Panc1 (cell line): ENCODE measurements around the gene STARD13. TPM values are rescaled to one million over a fixed set of nuclear protein-coding genes. Genes with fewer than 3 reads are reported as not detected.

ENCODE experiments used
- ATAC-seq: fragments of 200-7000 bp; cut with Tn5 transposase; 2 replicates; pipeline ENCODE4 v1.9.1; 2020; ENCODE audit warnings: mild to moderate bottlenecking, moderate library complexity
- BruUV-seq: library from RNA; stranded (reverse); fragments of 400-500 nt; replicated peaks from 2 replicates; lab custom pipeline; 2021; lab: Mats Ljungman, UMichigan
- CTCF ChIA-PET: fragments of 300-600 bp; sonication (Branson Sonifier 250); formaldehyde crosslinking; loops from one replicate; lab custom pipeline; 2022; ENCODE audit warnings: antibody characterized with exemption; lab: Charles Lee
- POLR2A ChIA-PET: fragments of 300-600 bp; sonication (Branson Sonifier 250); formaldehyde crosslinking; loops from one replicate; lab custom pipeline; 2022; ENCODE audit warnings: antibody characterized with exemption; lab: Charles Lee
- DNase-seq: peaks from one replicate; pipeline ENCODE4 v3.0.0-alpha.2; 2010; ENCODE audit warnings: low read depth, low spot score
- H3K27ac ChIP-seq: 2 replicates; pipeline ENCODE4 v1.5.1; 2011; ENCODE audit warnings: mild to moderate bottlenecking, low read length, inconsistent platforms
- H3K27me3 ChIP-seq: fragments of 200-500 bp; sonication (Bioruptor generic); 2 replicates; pipeline ENCODE4 v1.6.0; 2014; ENCODE audit warnings: low read length, inconsistent platforms; ENCODE audit not compliant: control insufficient read depth, insufficient read depth
- H3K36me3 ChIP-seq: fragments of 200-500 bp; sonication (Bioruptor generic); 2 replicates; pipeline ENCODE4 v1.5.1; 2014; ENCODE audit warnings: inconsistent platforms, mild to moderate bottlenecking, low read length, moderate library complexity; ENCODE audit not compliant: control insufficient read depth, insufficient read depth
- H3K4me1 ChIP-seq: 2 replicates; pipeline ENCODE4 v1.5.1; 2011; ENCODE audit warnings: inconsistent platforms, mild to moderate bottlenecking, low read length, moderate library complexity; ENCODE audit not compliant: control insufficient read depth, insufficient read depth
- H3K4me3 ChIP-seq, 2 experiments: 2 replicates each; pipeline ENCODE4 v1.5.1; 2011 to 2012; ENCODE audit warnings: low read depth in 2 of 2, low read length in 2 of 2, mild to moderate bottlenecking in 2 of 2, inconsistent platforms in 1 of 2, moderate library complexity in 1 of 2
- H3K9me3 ChIP-seq: fragments of 200-500 bp; sonication (Bioruptor generic); 2 replicates; pipeline ENCODE4 v1.5.1; 2014; ENCODE audit warnings: low read depth, mild to moderate bottlenecking, inconsistent platforms, low read length, moderate library complexity; ENCODE audit not compliant: control insufficient read depth, insufficient read depth
- CTCF ChIP-seq: fragments of 450-650 bp; IDR thresholded peaks from 2 replicates; pipeline ENCODE4 v1.5.1; 2017; ENCODE audit warnings: mild to moderate bottlenecking
- POLR2AphosphoS5 ChIP-seq: IDR thresholded peaks from 2 replicates; pipeline ENCODE4 v1.6.1; 2012; ENCODE audit warnings: mild to moderate bottlenecking, low read depth, low read length, moderate library complexity
- SIN3A ChIP-seq: IDR thresholded peaks from 2 replicates; pipeline ENCODE4 v1.6.1; 2012; ENCODE audit warnings: low read depth, mild to moderate bottlenecking, low read length, moderate library complexity, borderline replicate concordance; ENCODE audit not compliant: insufficient read depth
- TCF7L2 ChIP-seq: IDR thresholded peaks from 2 replicates; pipeline ENCODE4 v1.6.1; 2011; ENCODE audit warnings: mild to moderate bottlenecking, low read depth, low read length, inconsistent platforms
- in situ Hi-C: cut with HindIII; loops from 2 replicates; pipeline ENCODE4 v1.10.0; 2016; ENCODE audit warnings: low sequenced_read_pairs, low pct_unique_long_range_greater_than_20kb
- intact Hi-C: fragments of 100-400 bp; cut with micrococcal nuclease; formaldehyde crosslinking; loops from one replicate; pipeline ENCODE4 v1.10.0; 2022; ENCODE audit not compliant: unreplicated experiment
- total RNA-seq: library from RNA; stranded (reverse); gene quantifications from one replicate; pipeline ENCODE4 v1.2.1, GENCODE V29; 2021; ENCODE audit not compliant: unreplicated experiment
- TF ChIP-seq, protein P1 (sequence below), 2 experiments: IDR thresholded peaks; 2 replicates each; pipeline ENCODE4 v1.6.1; 2011 to 2012; ENCODE audit warnings: low read depth in 2 of 2, control low read depth in 1 of 2, low read length in 1 of 2, mild to moderate bottlenecking in 1 of 2, moderate library complexity in 1 of 2; ENCODE audit not compliant: insufficient read depth in 1 of 2

The STARD13 gene
- total RNA-seq, 1 experiment from 2014 or later, result 6.5 TPM

DNA sequence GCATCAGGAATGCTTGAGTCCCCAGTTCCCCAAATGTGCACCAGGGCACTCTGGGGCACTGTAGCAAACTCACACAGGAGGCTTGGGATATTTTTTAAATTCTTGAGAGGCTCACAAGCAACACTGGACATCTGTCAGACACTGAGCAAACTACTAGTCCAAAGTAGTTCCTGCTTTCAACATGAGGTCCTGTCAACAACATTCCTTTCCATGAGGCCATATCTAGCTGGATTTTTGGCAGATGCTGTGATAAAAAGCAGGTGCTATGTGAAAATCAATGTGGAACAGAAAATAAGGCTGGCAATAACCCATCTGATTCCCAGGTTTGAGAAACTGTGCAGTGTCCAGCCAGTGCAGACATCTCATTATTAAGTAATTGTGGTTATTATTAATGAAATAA lies 50.5 kb downstream of the STARD13 start:
- in situ Hi-C loops, result no loop called here
- no TSS peak for BruUV-seq
- intact Hi-C loops, result no loop called here

GRCh38 chr13:33233547-33233946 lies 52.0 kb downstream of the STARD13 start:
- POLR2A ChIA-PET, result no interaction called here
- no peaks in the 10 kb centered on the region for H3K9me3 ChIP-seq
- CTCF ChIA-PET, result no interaction called here
- no TSS peak for BruUV-seq
- no peaks in the 10 kb centered on the region for H3K27me3 ChIP-seq
- H3K27ac ChIP-seq, result no peak overlapping the region
- H3K36me3 ChIP-seq, result no peaks in the 10 kb centered on the region
- H3K4me1 ChIP-seq, result peaks cover 12% of the 10 kb centered on the region
- intact Hi-C loops (no loop called here), in situ Hi-C loops (no loop called here)
- no peak for ATAC-seq
- no peak for DNase-seq
- TF ChIP-seq CTCF, result no peak
- TF ChIP-seq, protein P1, sequence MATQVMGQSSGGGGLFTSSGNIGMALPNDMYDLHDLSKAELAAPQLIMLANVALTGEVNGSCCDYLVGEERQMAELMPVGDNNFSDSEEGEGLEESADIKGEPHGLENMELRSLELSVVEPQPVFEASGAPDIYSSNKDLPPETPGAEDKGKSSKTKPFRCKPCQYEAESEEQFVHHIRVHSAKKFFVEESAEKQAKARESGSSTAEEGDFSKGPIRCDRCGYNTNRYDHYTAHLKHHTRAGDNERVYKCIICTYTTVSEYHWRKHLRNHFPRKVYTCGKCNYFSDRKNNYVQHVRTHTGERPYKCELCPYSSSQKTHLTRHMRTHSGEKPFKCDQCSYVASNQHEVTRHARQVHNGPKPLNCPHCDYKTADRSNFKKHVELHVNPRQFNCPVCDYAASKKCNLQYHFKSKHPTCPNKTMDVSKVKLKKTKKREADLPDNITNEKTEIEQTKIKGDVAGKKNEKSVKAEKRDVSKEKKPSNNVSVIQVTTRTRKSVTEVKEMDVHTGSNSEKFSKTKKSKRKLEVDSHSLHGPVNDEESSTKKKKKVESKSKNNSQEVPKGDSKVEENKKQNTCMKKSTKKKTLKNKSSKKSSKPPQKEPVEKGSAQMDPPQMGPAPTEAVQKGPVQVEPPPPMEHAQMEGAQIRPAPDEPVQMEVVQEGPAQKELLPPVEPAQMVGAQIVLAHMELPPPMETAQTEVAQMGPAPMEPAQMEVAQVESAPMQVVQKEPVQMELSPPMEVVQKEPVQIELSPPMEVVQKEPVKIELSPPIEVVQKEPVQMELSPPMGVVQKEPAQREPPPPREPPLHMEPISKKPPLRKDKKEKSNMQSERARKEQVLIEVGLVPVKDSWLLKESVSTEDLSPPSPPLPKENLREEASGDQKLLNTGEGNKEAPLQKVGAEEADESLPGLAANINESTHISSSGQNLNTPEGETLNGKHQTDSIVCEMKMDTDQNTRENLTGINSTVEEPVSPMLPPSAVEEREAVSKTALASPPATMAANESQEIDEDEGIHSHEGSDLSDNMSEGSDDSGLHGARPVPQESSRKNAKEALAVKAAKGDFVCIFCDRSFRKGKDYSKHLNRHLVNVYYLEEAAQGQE (IDR thresholded peaks at IDR 0.05; ENCODE audit: insufficient read depth in 1 of 2, low read depth in 2 of 2, low read length in 1 of 2), result no peak
- TF ChIP-seq POLR2AphosphoS5, result no peak
- TF ChIP-seq TCF7L2, result no peak
- TF ChIP-seq SIN3A, result no peak
- no peak overlapping the region for H3K4me3 ChIP-seq

More for the DNA sequence above, 50.5 kb downstream of the STARD13 start:
- Histone ChIP-seq H3K27me3 (no peaks in the 10 kb centered on the region), H3K4me1 (no peaks in the 10 kb centered on the region; the same call in 1 of the 2 replicates), H3K36me3 (no peaks in the 10 kb centered on the region), H3K4me3 (no peak overlapping the region), H3K9me3 (no peaks in the 10 kb centered on the region; the same call in 1 of the 2 replicates), H3K27ac (no peak overlapping the region)
- ChIA-PET POLR2A (no interaction called here), CTCF (no interaction called here)
- ATAC-seq (no peak), DNase-seq (no peak)
- TF ChIP-seq SIN3A (no peak), CTCF (no peak), TCF7L2 (no peak), POLR2AphosphoS5 (no peak)
- TF ChIP-seq, protein P1 (IDR thresholded peaks at IDR 0.05; ENCODE audit: insufficient read depth in 1 of 2, low read depth in 2 of 2, low read length in 1 of 2), result no peak
